ENCODE measurements around the gene AKTIP. TPM values are rescaled to one million over a fixed set of nuclear protein-coding genes. Genes with fewer than 3 reads are reported as not detected.

AKTIP gene
- total RNA-seq, 1 experiment from 2014 or later, result 26.2 TPM

DNA sequence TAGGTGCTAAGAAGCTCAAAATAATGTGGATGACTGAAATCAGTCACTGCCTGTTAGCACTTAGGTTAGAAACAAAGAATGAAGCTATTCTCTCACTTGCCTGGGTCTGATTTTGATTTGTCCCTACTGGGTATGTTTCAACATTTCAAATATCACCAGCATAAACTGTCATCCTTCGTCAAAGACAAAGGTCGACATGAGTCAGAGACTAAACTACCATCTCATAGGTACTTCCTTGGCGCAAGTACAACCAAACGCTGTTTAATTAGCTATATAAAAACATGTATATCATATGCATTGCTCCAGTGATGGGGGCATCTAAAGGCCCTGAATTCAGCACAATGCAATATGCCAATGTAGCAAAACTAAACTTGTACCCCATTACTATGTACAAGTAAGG, 4.0 kb downstream of the AKTIP start:
- no CpG with 5 or more reads among the region's 4 CpGs for WGBS (ENCODE audit: extremely low coverage, insufficient read length, low lambda C conversion rate)
- Histone ChIP-seq H2AFZ (ENCODE audit: low read length) (no peak overlapping the region), H2AK5ac (ENCODE audit: insufficient read length, low read length) (no peak overlapping the region), H3K9me3 (ENCODE audit: control insufficient read depth, low read depth, low read length) (no peaks in the 10 kb centered on the region), H4K8ac (replicated peaks; ENCODE audit: insufficient read length, low read depth, low read length) (no peak overlapping the region), H3K27me3 (ENCODE audit: insufficient read depth, low read length) (no peaks in the 10 kb centered on the region), H2BK120ac (ENCODE audit: low read depth, low read length, poor library complexity, severe bottlenecking) (no peak overlapping the region), H3K4me1 (ENCODE audit: insufficient read depth, low read length) (peaks cover 7% of the 10 kb centered on the region; the same call in 1 of the 2 replicates), H3K27ac (ENCODE audit: insufficient read length, low read depth, low read length) (no peak overlapping the region), H4K5ac (ENCODE audit: insufficient read length, low read depth, low read length) (no peak overlapping the region), H4K20me1 (ENCODE audit: control insufficient read depth, insufficient read depth, insufficient read length) (no peaks in the 10 kb centered on the region), H3K23ac (ENCODE audit: insufficient read length, low read depth, low read length) (no peak overlapping the region), H2BK12ac (ENCODE audit: insufficient read length, low read depth, low read length) (no peak overlapping the region), H3K56ac (ENCODE audit: insufficient read length, low read depth, low read length) (no peak overlapping the region), H3K14ac (ENCODE audit: insufficient read depth, low read length) (no peak overlapping the region), H3K79me1 (ENCODE audit: insufficient read depth, low read depth, low read length, poor library complexity, severe bottlenecking) (no peaks in the 10 kb centered on the region), H3K9ac (ENCODE audit: extremely low read depth, insufficient read length, low read length) (no peak overlapping the region), H3K4me2 (ENCODE audit: insufficient read depth, insufficient read length, low read length) (no peak overlapping the region), H3K79me2 (ENCODE audit: insufficient read depth, low read length) (peaks cover 2% of the 10 kb centered on the region; the same call in 1 of the 2 replicates), H3K4ac (ENCODE audit: low read depth, low read length) (no peak overlapping the region), H2BK5ac (ENCODE audit: insufficient read length, low read length) (no peak overlapping the region), H3K23me2 (ENCODE audit: insufficient read length, low read depth, low read length, poor library complexity, severe bottlenecking) (peaks cover 3% of the 10 kb centered on the region), H2BK20ac (ENCODE audit: low read depth, low read length, poor library complexity, severe bottlenecking) (no peak overlapping the region), H3T11ph (ENCODE audit: low read length) (no peak overlapping the region), H4K91ac (ENCODE audit: insufficient read length, low read depth, low read length) (no peak overlapping the region), H3K18ac (ENCODE audit: insufficient read length, low read depth, low read length) (no peak overlapping the region), H2BK15ac (ENCODE audit: low read depth, low read length) (no peak overlapping the region)
- H3K4me3 Mint-ChIP-seq, result no peak overlapping the region
- peaks cover 7 to 48% (median 34%) of the 10 kb centered on the region in 3 experiments; a peak in 6 of 7 replicates for H3K36me3 Mint-ChIP-seq (ENCODE audit: insufficient read depth in 1 of 3, low read depth in 3 of 3)
- no peak overlapping the region for H3K27ac Mint-ChIP-seq
- DNase-seq, result no peak
- TF ChIP-seq, protein P1, sequence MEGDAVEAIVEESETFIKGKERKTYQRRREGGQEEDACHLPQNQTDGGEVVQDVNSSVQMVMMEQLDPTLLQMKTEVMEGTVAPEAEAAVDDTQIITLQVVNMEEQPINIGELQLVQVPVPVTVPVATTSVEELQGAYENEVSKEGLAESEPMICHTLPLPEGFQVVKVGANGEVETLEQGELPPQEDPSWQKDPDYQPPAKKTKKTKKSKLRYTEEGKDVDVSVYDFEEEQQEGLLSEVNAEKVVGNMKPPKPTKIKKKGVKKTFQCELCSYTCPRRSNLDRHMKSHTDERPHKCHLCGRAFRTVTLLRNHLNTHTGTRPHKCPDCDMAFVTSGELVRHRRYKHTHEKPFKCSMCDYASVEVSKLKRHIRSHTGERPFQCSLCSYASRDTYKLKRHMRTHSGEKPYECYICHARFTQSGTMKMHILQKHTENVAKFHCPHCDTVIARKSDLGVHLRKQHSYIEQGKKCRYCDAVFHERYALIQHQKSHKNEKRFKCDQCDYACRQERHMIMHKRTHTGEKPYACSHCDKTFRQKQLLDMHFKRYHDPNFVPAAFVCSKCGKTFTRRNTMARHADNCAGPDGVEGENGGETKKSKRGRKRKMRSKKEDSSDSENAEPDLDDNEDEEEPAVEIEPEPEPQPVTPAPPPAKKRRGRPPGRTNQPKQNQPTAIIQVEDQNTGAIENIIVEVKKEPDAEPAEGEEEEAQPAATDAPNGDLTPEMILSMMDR (conservative IDR thresholded peaks at IDR 0.05), result no peak
- peaks cover 0 to 2% of the 10 kb centered on the region in 2 experiments; a peak in 1 of 5 replicates for H3K9me3 Mint-ChIP-seq
- no peaks in the 10 kb centered on the region for H3K27me3 Mint-ChIP-seq (ENCODE audit: low read depth)
- peaks cover 17% of the 10 kb centered on the region in 2 experiments for H3K4me1 Mint-ChIP-seq

Data from H9 (cell line).